DND-41 (cell line): ENCODE data around the gene MADCAM1.

Experiments used
- EZH2 ChIP-seq: IDR thresholded peaks from 3 replicates; pipeline ENCODE4 v1.6.1; 2012; ENCODE audit warnings: borderline replicate concordance, low read depth, mild to moderate bottlenecking, moderate library complexity, low read length, inconsistent platforms; ENCODE audit not compliant: severe bottlenecking
- TF ChIP-seq, protein P1 (sequence below): IDR thresholded peaks from 2 replicates; pipeline ENCODE4 v1.5.1; 2012; ENCODE audit warnings: borderline replicate concordance, low read length, moderate library complexity, mild to moderate bottlenecking; ENCODE audit not compliant: poor library complexity, severe bottlenecking; ENCODE audit errors: extremely low read depth

DNA sequence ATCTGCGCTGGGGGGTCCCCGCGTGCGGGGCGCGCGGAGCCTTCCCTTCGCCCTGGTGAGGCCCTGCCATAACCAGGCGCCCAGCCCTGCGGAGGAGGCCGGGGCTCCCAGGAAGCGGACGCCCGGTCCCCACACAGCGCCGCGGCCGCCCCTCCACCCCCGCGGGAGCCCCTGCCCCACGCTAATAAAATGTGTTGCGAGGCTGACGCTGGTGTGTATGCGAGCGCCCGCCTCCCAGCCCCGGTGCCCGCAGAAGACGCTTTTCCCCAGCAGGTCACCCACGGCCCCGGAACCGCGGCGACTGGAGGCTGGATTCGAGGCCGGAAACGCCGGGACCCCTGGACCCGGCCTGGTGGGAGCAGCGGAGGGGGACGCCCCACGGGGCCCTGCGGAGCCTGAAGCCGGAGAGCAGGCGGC lies 23.2 kb downstream of the MADCAM1 start:
- TF ChIP-seq, protein P1, sequence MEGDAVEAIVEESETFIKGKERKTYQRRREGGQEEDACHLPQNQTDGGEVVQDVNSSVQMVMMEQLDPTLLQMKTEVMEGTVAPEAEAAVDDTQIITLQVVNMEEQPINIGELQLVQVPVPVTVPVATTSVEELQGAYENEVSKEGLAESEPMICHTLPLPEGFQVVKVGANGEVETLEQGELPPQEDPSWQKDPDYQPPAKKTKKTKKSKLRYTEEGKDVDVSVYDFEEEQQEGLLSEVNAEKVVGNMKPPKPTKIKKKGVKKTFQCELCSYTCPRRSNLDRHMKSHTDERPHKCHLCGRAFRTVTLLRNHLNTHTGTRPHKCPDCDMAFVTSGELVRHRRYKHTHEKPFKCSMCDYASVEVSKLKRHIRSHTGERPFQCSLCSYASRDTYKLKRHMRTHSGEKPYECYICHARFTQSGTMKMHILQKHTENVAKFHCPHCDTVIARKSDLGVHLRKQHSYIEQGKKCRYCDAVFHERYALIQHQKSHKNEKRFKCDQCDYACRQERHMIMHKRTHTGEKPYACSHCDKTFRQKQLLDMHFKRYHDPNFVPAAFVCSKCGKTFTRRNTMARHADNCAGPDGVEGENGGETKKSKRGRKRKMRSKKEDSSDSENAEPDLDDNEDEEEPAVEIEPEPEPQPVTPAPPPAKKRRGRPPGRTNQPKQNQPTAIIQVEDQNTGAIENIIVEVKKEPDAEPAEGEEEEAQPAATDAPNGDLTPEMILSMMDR, result no peak
- TF ChIP-seq EZH2, result no peak
